PC-9 (cell line): ENCODE results near the gene RYR1.

Experiments
- CTCF ChIP-seq: fragments of 200-600 bp; sonication (generic); conservative IDR thresholded peaks from 2 replicates; pipeline ENCODE4 v1.6.1; 2017; ENCODE audit warnings: mixed run types, antibody characterized with exemption, mild to moderate bottlenecking, moderate library complexity
- EZH2 ChIP-seq: fragments of 200-600 bp; sonication (generic); IDR thresholded peaks from 2 replicates; pipeline ENCODE4 v1.8.0; 2017; ENCODE audit warnings: antibody characterized with exemption, low read depth

GRCh38 chr19:38550376-38550775 lies 116.9 kb downstream of the RYR1 start:
- TF ChIP-seq CTCF (no peak), EZH2 (no peak)
